GM19023 (cell line): ENCODE data around the gene GJA4.

Experiments
- ATAC-seq: cut with Tn5 transposase; IDR thresholded peaks from one replicate; pipeline ENCODE4 v1.9.1; 2021; ENCODE audit warnings: mild to moderate bottlenecking, moderate library complexity; ENCODE audit not compliant: unreplicated experiment

The GJA4 gene

GRCh38 chr1:34829250-34829649, 36.5 kb downstream of the GJA4 start:
- ATAC-seq: no peak

DNA sequence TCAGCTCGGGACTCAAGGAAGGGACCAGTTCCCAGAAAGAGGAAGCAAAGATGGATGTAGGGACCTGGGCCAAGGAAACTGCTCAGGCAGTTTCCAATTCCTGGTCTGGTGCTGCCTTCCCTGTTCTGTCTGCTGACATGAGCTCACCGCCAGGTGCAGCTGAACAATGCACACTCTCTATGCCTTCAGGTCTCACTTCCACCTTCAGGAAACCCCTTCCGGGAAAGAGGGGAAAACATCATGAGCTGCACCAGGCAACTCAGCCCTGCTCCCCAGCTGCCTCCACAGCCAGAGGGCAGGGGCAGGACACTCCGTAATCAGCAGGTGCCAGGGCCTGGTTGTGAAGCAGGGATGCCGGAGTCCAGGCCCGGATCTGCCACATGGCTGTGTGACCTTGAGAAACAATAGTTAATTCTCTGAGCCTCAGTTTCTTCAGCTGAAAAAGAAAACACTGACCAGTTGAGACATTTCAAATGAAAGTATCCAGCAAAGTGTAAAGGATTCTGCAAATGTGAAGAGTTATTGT, 39.0 kb downstream of the GJA4 start:
- ATAC-seq: no peak

- no peak for ATAC-seq
Measured at GRCh38 chr1:34833711-34834110, 40.9 kb downstream of the GJA4 start.

DNA sequence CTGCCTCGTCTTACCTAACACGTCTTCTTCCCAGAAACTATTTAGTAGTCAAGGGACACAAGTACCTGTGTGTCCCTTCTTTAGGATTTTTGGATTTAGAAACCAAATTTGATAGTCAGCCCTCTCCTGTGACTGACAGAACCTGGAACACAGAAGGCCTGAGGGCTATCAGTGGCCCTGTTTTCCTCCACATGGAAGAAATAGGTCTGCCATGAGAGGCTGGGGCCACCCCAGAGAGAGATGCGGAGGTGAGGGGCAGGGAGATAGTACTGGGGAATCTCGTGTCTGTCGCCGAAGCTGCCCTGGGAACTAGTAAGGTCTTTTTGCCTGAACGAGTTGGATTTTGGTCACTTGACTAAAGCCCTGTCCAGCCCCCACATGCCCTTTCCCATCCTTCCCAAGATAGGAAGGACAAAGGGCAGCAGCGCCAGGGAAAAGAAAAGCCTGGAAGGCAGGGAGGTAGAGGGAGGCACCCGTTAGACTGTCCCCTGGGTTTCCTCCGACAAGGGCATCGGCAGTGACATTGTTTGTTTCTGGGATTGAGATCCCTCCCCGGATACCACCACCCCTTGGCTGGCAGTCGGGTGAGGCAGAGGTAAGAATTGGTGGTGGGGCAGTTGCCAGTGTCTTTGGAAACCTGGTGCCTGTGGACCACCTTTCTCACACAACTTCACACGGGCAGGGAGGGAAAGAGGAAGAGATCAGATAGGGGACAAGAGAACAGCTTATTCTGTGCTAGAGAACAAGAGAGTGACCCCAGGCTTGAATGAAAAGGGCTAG, 46.9 kb downstream of the GJA4 start:
- no peak for ATAC-seq

- ATAC-seq: no peak
Measured at GRCh38 chr1:34840426-34840825, 47.6 kb downstream of the GJA4 start.

- no peak for ATAC-seq
Measured at GRCh38 chr1:34842073-34842472, 49.3 kb downstream of the GJA4 start.

- no peak for ATAC-seq
Measured at GRCh38 chr1:34842952-34843371, 50.2 kb downstream of the GJA4 start.

GRCh38 chr1:34843392-34844251, 50.8 kb downstream of the GJA4 start:
- no peak for ATAC-seq

DNA sequence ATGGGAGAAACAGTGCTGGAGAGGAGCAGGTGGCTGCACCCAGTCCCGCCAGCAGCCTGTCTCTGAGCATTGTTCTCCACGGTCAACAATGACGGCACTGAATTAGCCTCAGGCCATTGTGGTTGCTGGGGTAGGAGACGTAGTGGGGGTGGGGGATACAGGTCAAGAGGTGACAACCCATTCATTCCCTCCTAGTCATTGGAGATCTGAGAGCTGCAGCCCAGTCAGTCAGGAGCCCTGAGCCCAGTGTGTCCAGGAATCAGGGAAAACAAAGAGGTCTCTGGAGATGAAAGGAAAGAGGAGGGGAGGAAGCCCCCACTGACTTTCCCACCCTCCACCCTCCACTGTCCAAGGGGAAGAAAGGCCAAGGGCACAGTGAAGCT, 51.4 kb downstream of the GJA4 start:
- ATAC-seq: no peak
